PC-3 (cell line): ENCODE measurements around the gene JMJD7. TPM values are rescaled to one million over a fixed set of nuclear protein-coding genes. Genes with fewer than 3 reads are reported as not detected.

Source experiments
- ATAC-seq: fragments of 200-7000 bp; cut with Tn5 transposase; 2 replicates; pipeline ENCODE4 v1.9.1; 2020; ENCODE audit warnings: mild to moderate bottlenecking, moderate library complexity
- BruUV-seq: library from RNA; stranded (reverse); fragments of 400-500 nt; replicated peaks from 2 replicates; lab custom pipeline; 2021; lab: Mats Ljungman, UMichigan
- CTCF ChIA-PET: fragments of 300-600 bp; sonication (Branson Sonifier 250); formaldehyde crosslinking; loops from one replicate; lab custom pipeline; 2022; ENCODE audit warnings: antibody characterized with exemption; lab: Charles Lee
- POLR2A ChIA-PET: fragments of 300-600 bp; sonication (Branson Sonifier 250); formaldehyde crosslinking; loops from one replicate; lab custom pipeline; 2022; ENCODE audit warnings: antibody characterized with exemption; ENCODE audit not compliant: unreplicated experiment; lab: Charles Lee
- DNase-seq: peaks from one replicate; pipeline ENCODE4 v3.0.0-alpha.2; 2015
- H2AFZ ChIP-seq: fragments of 300-600 bp; sonication (generic); 2 replicates; pipeline ENCODE4 v1.6.0; 2016; ENCODE audit warnings: antibody characterized with exemption, low read length
- H3F3A ChIP-seq: fragments of 300-600 bp; sonication (generic); one replicate; pipeline ENCODE4 v1.6.0; 2017; ENCODE audit warnings: antibody characterized with exemption, low read length, control low read depth, mild to moderate bottlenecking; ENCODE audit not compliant: unreplicated experiment
- H3K27ac ChIP-seq: fragments of 300-600 bp; sonication (generic); 2 replicates; pipeline ENCODE4 v1.5.1; 2016; ENCODE audit warnings: mild to moderate bottlenecking, low read length
- H3K27me3 ChIP-seq: fragments of 300-600 bp; sonication (generic); 2 replicates; pipeline ENCODE4 v1.6.1; 2016; ENCODE audit warnings: low read length, mixed read lengths
- H3K36me3 ChIP-seq: fragments of 300-600 bp; sonication (generic); 2 replicates; pipeline ENCODE4 v1.6.1; 2016; ENCODE audit warnings: low read depth, mixed run types, low read length, mixed read lengths
- H3K4me1 ChIP-seq: fragments of 300-600 bp; sonication (generic); 2 replicates; pipeline ENCODE4 v1.5.1; 2016; ENCODE audit warnings: low read length; ENCODE audit not compliant: insufficient read depth
- H3K4me2 ChIP-seq: fragments of 300-600 bp; sonication (generic); 2 replicates; pipeline ENCODE4 v1.6.0; 2016; ENCODE audit warnings: low read length
- H3K4me3 ChIP-seq: fragments of 300-600 bp; sonication (generic); 2 replicates; pipeline ENCODE4 v1.5.1; 2016; ENCODE audit warnings: mild to moderate bottlenecking, low read length, mixed read lengths
- H3K79me2 ChIP-seq: fragments of 300-600 bp; sonication (generic); 2 replicates; pipeline ENCODE4 v1.6.1; 2017; ENCODE audit warnings: low read length, mixed read lengths
- H3K9ac ChIP-seq: fragments of 300-600 bp; sonication (generic); 2 replicates; pipeline ENCODE4 v1.6.0; 2016; ENCODE audit warnings: mild to moderate bottlenecking, low read length
- H3K9me2 ChIP-seq: fragments of 300-600 bp; sonication (generic); replicated peaks from 2 replicates; pipeline ENCODE4 v1.6.1; 2016; ENCODE audit warnings: mixed run types, low read length, mixed read lengths
- H3K9me3 ChIP-seq: fragments of 300-600 bp; sonication (generic); 2 replicates; pipeline ENCODE4 v1.6.1; 2016; ENCODE audit warnings: low read length, mixed read lengths
- H4K20me1 ChIP-seq: fragments of 300-600 bp; sonication (generic); 2 replicates; pipeline ENCODE4 v1.6.1; 2016; ENCODE audit warnings: low read length, mixed read lengths
- CTCF ChIP-seq: fragments of 300-600 bp; sonication (generic); conservative IDR thresholded peaks from 2 replicates; pipeline ENCODE4 v1.5.1; 2017; ENCODE audit warnings: antibody characterized with exemption, low read depth, mild to moderate bottlenecking, low read length
- EZH2 ChIP-seq: fragments of 300-600 bp; sonication (generic); IDR thresholded peaks from one replicate; pipeline ENCODE4 v1.6.1; 2017; ENCODE audit warnings: antibody characterized with exemption, mild to moderate bottlenecking, low read length; ENCODE audit not compliant: unreplicated experiment
- EZH2phosphoT487 ChIP-seq: fragments of 300-600 bp; sonication (generic); IDR thresholded peaks from 2 replicates; pipeline ENCODE4 v1.6.1; 2018; ENCODE audit warnings: mild to moderate bottlenecking, antibody characterized with exemption, low read length, borderline replicate concordance
- intact Hi-C: fragments of 100-400 bp; cut with micrococcal nuclease; formaldehyde crosslinking; loops from 2 replicates; pipeline ENCODE4 v1.9.0; 2023
- total RNA-seq: library from RNA; depleted of rRNA; stranded (reverse); fragments of >200 nt; gene quantifications from 2 replicates; pipeline ENCODE4 v1.2.3, GENCODE V29; 2014

Gene JMJD7
- total RNA-seq, 1 experiment from 2014 or later: 13.7 TPM

- ChIA-PET POLR2A (interaction anchor here (0.7 kb wide), 1 partner anchor 99 kb away, joined by 4 read pairs; no protein-coding TSS in a partner anchor), CTCF (no interaction called here)
- Histone ChIP-seq H3K9me2 (no peaks in the 10 kb centered on the region), H3K4me1 (peaks cover 32% of the 10 kb centered on the region), H4K20me1 (no peaks in the 10 kb centered on the region), H3K9me3 (no peaks in the 10 kb centered on the region), H3F3A (no peaks in the 10 kb centered on the region), H2AFZ (no peak overlapping the region), H3K79me2 (no peaks in the 10 kb centered on the region), H3K4me2 (no peak overlapping the region), H3K36me3 (no peaks in the 10 kb centered on the region), H3K27me3 (no peaks in the 10 kb centered on the region), H3K9ac (no peak overlapping the region), H3K4me3 (no peak overlapping the region), H3K27ac (no peak overlapping the region)
- TF ChIP-seq CTCF (no peak), EZH2 (no peak), EZH2phosphoT487 (no peak)
- no TSS peak for BruUV-seq
- DNase-seq (peak; percentile 36), ATAC-seq (no peak)
- intact Hi-C loops: no loop called here
Measured at GRCh38 chr15:41872166-41872747, 44.4 kb downstream of the JMJD7 start.

- Histone ChIP-seq H3K4me2 (no peak overlapping the region), H3K36me3 (no peaks in the 10 kb centered on the region), H2AFZ (no peak overlapping the region), H3K27me3 (no peaks in the 10 kb centered on the region), H3K79me2 (no peaks in the 10 kb centered on the region), H3K4me3 (no peak overlapping the region), H3F3A (no peaks in the 10 kb centered on the region), H3K9me2 (no peaks in the 10 kb centered on the region), H3K9ac (no peak overlapping the region), H3K27ac (no peak overlapping the region), H3K9me3 (no peaks in the 10 kb centered on the region), H4K20me1 (no peaks in the 10 kb centered on the region), H3K4me1 (peaks cover 32% of the 10 kb centered on the region)
- ChIA-PET POLR2A (no interaction called here), CTCF (no interaction called here)
- no peak for DNase-seq
- no TSS peak for BruUV-seq
- no peak for ATAC-seq
- intact Hi-C loops: no loop called here
- TF ChIP-seq EZH2phosphoT487: no peak
Measured at GRCh38 chr15:41873711-41874110, 45.8 kb downstream of the JMJD7 start.

GRCh38 chr15:41874736-41875135, 46.8 kb downstream of the JMJD7 start:
- POLR2A ChIA-PET: no interaction called here
- H3K9ac ChIP-seq: no peak overlapping the region
- CTCF ChIA-PET: no interaction called here
- intact Hi-C loops: no loop called here
- no peak overlapping the region for H3K4me2 ChIP-seq
- H4K20me1 ChIP-seq: no peaks in the 10 kb centered on the region
- no peak for DNase-seq
- BruUV-seq: no TSS peak
- no peaks in the 10 kb centered on the region for H3K27me3 ChIP-seq
- no peak for TF ChIP-seq CTCF
- no peak for TF ChIP-seq EZH2
- no peak for TF ChIP-seq EZH2phosphoT487
- H3K9me3 ChIP-seq: no peaks in the 10 kb centered on the region
- no peaks in the 10 kb centered on the region for H3K9me2 ChIP-seq
- H3K4me3 ChIP-seq: no peak overlapping the region
- no peak overlapping the region for H3K27ac ChIP-seq
- no peak overlapping the region for H2AFZ ChIP-seq
- no peaks in the 10 kb centered on the region for H3F3A ChIP-seq
- ATAC-seq: no peak
- H3K36me3 ChIP-seq: no peaks in the 10 kb centered on the region
- no peaks in the 10 kb centered on the region for H3K79me2 ChIP-seq
- peaks cover 25% of the 10 kb centered on the region for H3K4me1 ChIP-seq
